Fibroblast of skin of left biceps (primary cell): Measurements from ENCODE around the gene ITGA11.
A peak's percentile ranks its signal among the peaks of the same experiment; 100 is the strongest.

Source experiments
- DNase-seq, 2 experiments: peaks; one replicate each; pipeline ENCODE4 v3.0.0-alpha.2; 2013; ENCODE audit warnings: low read depth in 2 of 2

Gene ITGA11

GRCh38 chr15:68389936-68390817 is 41.8 kb downstream of the ITGA11 start:
- no peak for DNase-seq

DNA sequence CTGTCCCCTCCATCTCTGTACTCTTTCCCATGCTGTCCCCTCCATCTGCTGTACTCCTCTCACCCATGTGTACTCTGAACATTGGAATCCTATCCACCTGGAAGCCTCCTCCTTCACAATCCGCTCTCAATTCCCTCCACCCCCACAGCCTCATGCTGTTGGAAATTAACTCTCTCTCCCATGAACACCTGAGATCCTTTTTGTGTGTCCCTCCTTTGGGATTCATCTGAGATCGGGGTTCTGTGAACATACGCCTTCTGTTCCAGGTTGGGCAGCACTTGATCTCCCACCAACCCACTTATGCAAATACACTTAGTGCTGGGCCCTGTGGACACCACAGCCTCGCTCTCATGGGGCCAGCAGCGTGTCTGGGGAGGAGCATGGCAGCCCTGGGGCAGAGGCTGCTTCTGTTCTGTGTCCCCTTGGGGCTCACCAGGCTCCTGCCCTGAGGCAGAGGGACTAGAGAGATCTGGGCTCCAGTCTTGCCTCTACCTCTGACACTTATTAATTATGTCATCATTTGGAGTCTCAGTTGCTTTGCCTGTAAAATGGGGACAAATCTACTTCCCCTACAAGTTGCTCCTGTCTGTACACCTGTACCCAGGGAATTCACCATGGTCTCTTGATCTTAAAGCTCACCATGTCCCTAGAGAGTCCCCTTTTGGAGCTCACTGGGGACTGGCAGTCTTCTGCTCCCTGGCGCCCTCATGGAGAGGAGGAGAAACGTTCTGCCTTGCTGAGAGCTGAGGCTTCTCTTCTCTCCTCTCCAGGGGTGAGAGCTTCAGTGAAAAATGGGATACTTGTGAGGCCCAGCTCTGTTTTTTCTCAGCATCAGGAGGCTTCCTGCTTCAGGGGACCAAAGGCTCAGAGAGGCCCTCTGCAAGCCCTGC is 42.7 kb downstream of the ITGA11 start:
- no peak for DNase-seq

DNA sequence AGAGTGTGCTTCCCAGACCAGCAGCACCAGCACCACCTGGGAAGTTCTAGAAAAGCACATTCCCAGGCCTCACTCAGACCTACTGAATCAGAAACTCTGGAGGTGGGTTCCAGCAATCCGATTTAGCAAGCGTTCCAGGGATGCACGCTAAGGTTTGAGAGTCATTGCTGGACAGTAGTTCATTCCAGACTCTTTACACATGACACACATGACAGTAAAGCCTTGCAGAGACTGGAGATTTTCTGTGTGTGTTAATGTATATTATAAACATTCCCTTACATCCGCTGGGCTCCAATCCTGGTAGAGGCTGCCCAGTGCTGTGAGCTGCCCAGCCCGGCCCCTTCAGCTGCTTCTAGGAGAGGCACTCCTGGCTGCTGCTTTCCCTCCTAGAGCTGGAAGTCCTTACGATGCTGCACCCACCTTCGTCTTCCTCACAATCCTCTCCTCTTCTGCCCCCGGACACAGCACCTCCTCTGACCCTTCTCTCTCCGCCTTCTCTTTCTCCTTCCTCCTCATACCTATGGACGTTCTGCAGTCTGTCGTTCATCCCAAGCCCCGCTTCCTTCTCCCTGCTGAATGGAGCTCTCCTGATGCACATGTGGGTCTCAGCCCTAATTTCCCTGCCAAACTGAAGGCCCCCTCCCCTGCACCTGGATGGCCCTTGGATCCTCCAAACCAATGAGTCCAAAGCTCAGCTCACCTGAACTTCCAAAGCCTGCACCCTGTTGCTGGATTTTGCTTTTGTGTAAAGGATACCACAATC is 44.4 kb downstream of the ITGA11 start:
- DNase-seq, result no peak

GRCh38 chr15:68386587-68387288 is 45.2 kb downstream of the ITGA11 start:
- DNase-seq, result no peak

GRCh38 chr15:68385671-68386586 is 46.0 kb downstream of the ITGA11 start:
- DNase-seq, result no peak

DNA sequence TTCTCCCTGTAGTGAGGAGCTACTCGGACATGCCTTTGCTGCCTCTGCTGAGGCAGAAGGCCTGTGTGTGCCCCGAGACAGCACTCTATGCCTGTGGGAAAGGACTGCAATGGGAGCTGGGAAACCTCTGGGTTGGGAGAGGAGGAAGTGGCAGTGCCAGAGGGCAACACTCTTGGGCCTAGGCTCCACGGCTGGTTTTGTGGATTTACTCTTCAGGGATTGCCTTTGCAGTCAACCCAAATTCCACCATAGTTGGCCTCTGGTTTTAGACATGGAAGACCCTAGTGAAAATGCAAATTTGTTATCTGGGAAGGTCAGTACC is 46.8 kb downstream of the ITGA11 start:
- no peak for DNase-seq

- peak; percentile 87 for DNase-seq
Measured at GRCh38 chr15:68384451-68385239, 47.3 kb downstream of the ITGA11 start.

DNA sequence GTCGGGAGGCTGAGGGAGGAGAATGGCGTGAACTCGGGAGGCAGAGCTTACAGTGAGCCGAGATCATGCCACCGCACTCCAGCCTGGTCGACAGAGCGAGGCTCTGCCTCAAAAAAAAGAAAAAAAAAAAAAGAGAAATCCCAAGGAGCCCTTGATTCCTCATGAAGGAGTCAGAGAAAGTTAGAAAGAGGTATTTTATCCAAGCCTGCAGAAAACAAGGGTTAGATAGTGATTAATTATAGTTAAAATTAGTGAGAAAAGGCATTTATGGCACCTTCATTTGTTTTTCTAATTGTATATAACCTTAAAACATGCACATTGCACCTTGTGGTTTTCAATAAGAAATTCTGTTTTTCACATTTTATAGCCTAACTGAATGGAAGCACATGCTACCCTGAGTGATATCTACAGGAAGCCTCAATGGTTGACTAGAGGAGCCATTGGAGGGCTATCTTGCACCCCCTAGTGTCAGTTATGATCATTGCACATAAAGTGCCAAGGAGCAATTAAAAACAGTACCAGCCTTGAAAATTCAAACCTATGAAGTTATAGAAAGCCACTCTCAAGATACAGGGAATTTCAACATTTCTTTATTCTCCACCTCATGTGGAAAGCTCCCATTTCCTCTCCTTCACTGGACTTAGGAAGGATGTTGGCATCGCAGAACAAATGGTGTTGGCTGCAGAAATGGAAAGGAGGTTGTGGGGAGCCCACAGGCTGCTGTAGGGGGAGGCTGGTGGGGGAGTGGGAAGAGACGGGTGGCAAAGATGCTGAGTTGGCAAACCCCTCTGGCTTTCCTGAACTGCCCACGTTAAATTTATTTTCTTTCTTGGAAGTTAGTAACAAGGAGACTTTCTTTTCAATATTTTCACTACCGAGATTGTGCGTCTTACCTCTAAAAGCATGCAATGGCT is 48.5 kb downstream of the ITGA11 start:
- no peak for DNase-seq

- no peak for DNase-seq
Measured at GRCh38 chr15:68382286-68383007, 49.5 kb downstream of the ITGA11 start.

DNA sequence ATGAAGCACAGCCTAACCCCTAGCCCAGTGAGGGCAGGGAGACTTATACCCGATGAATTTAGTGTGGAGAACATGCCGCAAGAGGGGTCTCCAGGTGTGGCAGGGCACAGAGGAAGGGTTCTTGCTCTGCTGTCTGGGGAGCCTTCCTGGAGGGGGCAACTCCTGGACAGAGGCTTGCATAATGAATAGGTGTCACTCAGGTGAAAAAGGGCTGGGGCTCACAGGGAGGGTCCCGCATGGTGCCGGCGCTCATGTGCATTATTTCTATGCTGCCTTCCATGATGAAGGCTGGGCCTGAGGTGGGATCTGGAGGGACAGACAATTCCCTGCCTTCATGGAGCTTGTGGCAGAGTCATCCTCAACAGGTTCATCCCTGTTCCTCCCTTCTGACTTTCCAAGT is 51.5 kb downstream of the ITGA11 start:
- no peak for DNase-seq

DNA sequence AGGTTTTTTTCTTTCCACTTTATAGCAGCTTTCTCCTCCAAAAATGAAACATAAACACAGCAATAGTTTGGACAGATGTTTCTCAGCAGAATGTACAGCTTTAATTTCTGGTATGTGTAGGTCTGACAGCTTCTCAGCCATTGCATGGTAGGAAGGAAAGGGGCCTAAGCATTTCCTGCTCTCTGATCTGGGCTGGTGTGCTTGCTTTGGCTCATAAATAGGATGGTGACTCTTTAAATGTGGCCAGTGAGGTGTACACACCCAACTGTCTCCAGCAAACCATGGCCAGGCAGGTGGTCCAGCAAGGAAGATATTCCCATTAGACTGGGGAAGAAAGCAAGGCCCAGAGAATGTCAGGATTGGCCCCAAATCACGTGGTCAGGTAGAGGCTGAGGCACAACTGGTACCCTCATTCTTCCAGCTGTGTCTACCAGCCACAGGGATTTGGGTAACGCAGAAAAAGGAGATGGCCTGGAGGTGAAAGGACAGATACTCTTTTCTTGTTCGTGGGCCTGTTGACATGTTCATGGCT is 52.1 kb downstream of the ITGA11 start:
- no peak for DNase-seq

DNA sequence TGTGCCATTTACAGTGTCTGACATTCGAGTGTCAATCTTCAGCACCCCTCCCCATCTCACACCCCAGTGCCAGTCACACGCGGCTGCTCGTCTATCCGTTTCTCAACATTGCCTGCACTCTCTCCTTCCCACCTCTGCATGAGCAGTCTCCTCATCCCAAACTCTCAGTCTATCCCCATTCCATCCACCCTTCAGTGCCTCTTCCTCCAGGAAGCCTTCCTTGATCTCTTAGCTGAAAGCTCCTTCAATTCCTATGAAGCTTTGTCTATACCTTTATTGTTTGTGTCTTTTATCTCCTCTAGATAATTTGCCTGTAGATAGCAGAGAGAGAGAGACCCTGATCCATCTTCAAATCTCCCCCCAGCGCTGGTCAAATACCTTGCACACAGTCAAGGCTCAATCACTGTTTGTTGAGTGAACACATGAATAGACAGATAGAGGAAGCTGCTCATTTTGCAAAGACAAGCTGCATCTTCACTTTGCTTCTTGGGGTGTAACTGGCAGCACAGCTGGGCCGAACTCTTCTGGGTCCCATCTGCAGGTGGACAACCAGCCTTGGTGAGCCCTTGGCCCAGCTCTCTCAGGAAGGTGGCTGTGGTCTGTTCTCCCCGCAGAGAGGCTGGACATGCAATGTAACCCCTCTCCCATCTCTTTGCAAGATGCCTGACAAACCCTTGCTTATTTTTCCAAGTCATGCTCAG is 52.8 kb downstream of the ITGA11 start:
- no peak for DNase-seq

- DNase-seq, result no peak
Measured at GRCh38 chr15:68378595-68378994, 53.4 kb downstream of the ITGA11 start.

DNA sequence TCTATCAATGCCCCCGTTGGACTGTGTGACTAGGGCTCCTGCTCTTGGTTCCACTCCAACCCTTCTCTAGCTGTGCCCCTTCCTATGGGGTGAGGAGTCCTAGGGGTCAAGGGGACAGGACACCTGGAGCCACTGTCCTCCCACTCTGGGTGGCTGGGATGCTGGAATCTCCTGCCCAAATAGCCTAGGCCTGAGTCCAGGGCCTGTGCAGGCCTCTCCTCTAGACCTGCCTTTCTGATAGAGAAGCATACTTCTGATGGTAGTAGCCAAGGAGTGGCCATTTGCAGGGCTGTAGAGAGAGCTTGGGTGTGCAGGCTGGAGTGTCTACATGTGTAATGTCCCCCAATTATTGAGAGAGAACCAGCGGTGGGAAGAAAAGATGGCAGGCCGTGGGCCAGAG is 54.2 kb downstream of the ITGA11 start:
- DNase-seq, result no peak

- no peak for DNase-seq
Measured at GRCh38 chr15:68376447-68377060, 55.4 kb downstream of the ITGA11 start.

DNA sequence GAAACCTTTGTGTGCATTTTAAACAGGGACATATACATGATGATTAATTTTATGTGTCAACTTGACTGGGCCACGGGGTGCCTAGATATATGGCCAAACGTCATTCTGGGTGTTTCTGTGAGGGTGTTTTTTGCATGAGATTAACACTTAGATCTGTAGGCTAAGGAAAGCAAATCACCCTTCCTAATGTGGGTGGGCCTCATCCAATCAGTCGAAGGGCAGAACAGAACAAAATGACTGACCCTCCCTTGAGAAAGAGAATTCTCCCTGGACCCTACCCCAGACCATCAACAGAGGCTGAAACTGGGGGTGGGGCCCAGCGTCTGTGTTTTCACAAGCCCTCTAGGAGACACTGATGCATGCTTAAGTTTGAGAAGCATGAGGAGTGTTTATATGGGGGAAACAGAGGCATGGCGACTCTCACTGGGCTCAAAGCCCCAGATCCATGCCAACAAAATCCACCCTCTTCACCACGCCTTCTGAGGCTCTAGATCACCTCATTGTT is 56.2 kb downstream of the ITGA11 start:
- no peak for DNase-seq
